PFSK-1 (cell line): ENCODE data around the gene TVP23C.

Source experiments
- FOXP2 ChIP-seq: optimal IDR thresholded peaks from 2 replicates; pipeline ENCODE3; 2011; ENCODE audit warnings: borderline replicate concordance, control low read depth, inconsistent platforms; ENCODE audit not compliant: insufficient read depth; ENCODE audit errors: extremely low read length, extremely low read depth
- POLR2AphosphoS5 ChIP-seq: IDR thresholded peaks from 2 replicates; pipeline ENCODE4 v1.6.1; 2012; ENCODE audit warnings: low read depth, mild to moderate bottlenecking, control low read depth, low read length, moderate library complexity
- REST ChIP-seq, 2 experiments: IDR thresholded peaks; 2 replicates each; pipeline versions ENCODE4 v1.6.1 to v1.8.0; 2011 to 2012; ENCODE audit warnings: low read depth in 2 of 2, low read length in 2 of 2, control low read depth in 1 of 2, inconsistent platforms in 1 of 2, mild to moderate bottlenecking in 1 of 2, moderate library complexity in 1 of 2; ENCODE audit not compliant: insufficient read depth in 1 of 2
- SIN3A ChIP-seq: IDR thresholded peaks from 2 replicates; pipeline ENCODE4 v1.6.1; 2012; ENCODE audit warnings: mild to moderate bottlenecking, low read length, moderate library complexity, borderline replicate concordance; ENCODE audit not compliant: insufficient read depth
- TAF1 ChIP-seq: IDR thresholded peaks from 2 replicates; pipeline ENCODE4 v1.6.1; 2012; ENCODE audit warnings: low read length, control low read depth, borderline replicate concordance; ENCODE audit not compliant: insufficient read depth

TVP23C gene

GRCh38 chr17:15492791-15493692 is 70.2 kb downstream of the TVP23C start:
- TF ChIP-seq FOXP2 (no peak), SIN3A (no peak), TAF1 (no peak), POLR2AphosphoS5 (no peak), REST (IDR thresholded peaks at IDR 0.05; ENCODE audit: insufficient read depth in 1 of 2, low read depth in 2 of 2, low read length in 2 of 2) (no peak)

- TF ChIP-seq SIN3A = no peak
- TF ChIP-seq TAF1 = no peak
- no peak for TF ChIP-seq POLR2AphosphoS5
- no peak for TF ChIP-seq FOXP2
- no peak for TF ChIP-seq REST (IDR thresholded peaks at IDR 0.05; ENCODE audit: insufficient read depth in 1 of 2, low read depth in 2 of 2, low read length in 2 of 2)
Observed at GRCh38 chr17:15492186-15492585, 71.1 kb downstream of the TVP23C start.

GRCh38 chr17:15490634-15491261 is 72.5 kb downstream of the TVP23C start:
- TF ChIP-seq POLR2AphosphoS5 (no peak), TAF1 (no peak), FOXP2 (peak; percentile 18), REST (IDR thresholded peaks at IDR 0.05; ENCODE audit: insufficient read depth in 1 of 2, low read depth in 2 of 2, low read length in 2 of 2) (no peak)

- TF ChIP-seq TAF1 (no peak), FOXP2 (no peak), REST (IDR thresholded peaks at IDR 0.05; ENCODE audit: insufficient read depth in 1 of 2, low read depth in 2 of 2, low read length in 2 of 2) (no peak), POLR2AphosphoS5 (no peak), SIN3A (no peak)
Observed at GRCh38 chr17:15488557-15488956, 74.7 kb downstream of the TVP23C start.

GRCh38 chr17:15485045-15485444 is 78.2 kb downstream of the TVP23C start:
- TF ChIP-seq TAF1 (no peak), POLR2AphosphoS5 (no peak)
